Immature natural killer cell (primary cell): ENCODE results near the gene DAB2IP. TPM values are rescaled to one million over a fixed set of nuclear protein-coding genes. Genes with fewer than 3 reads are reported as not detected.

ENCODE experiments used
- DNase-seq, 3 donors: peaks; one replicate each; pipeline ENCODE4 v3.0.0; 2022; ENCODE audit warnings: mixed read lengths in 1 of 3
- H3K27ac Mint-ChIP-seq, 6 donors: one replicate each; pipeline ENCODE4 v1.8.0; 2020; ENCODE audit warnings: mixed read lengths in 6 of 6, mild to moderate bottlenecking in 5 of 6, inconsistent platforms in 4 of 6, moderate library complexity in 3 of 6
- H3K27me3 Mint-ChIP-seq, 3 donors: one replicate each; pipeline ENCODE4 v1.8.0; 2020 to 2021; ENCODE audit warnings: low read depth in 3 of 3, mild to moderate bottlenecking in 3 of 3, mixed read lengths in 3 of 3, moderate library complexity in 3 of 3, inconsistent platforms in 1 of 3
- H3K36me3 Mint-ChIP-seq, 3 donors: one replicate each; pipeline ENCODE4 v1.8.0; 2020; ENCODE audit warnings: mixed read lengths in 3 of 3, inconsistent platforms in 2 of 3, mild to moderate bottlenecking in 2 of 3
- H3K4me1 Mint-ChIP-seq, 2 donors: one replicate each; pipeline ENCODE4 v1.8.0; 2020; ENCODE audit warnings: inconsistent platforms in 2 of 2, mild to moderate bottlenecking in 2 of 2, mixed read lengths in 2 of 2, moderate library complexity in 1 of 2
- H3K4me3 Mint-ChIP-seq, 5 donors: one replicate each; pipeline ENCODE4 v1.8.0; 2020; ENCODE audit warnings: mild to moderate bottlenecking in 5 of 5, mixed read lengths in 5 of 5, inconsistent platforms in 3 of 5, moderate library complexity in 3 of 5
- H3K9me3 Mint-ChIP-seq, 6 donors: one replicate each; pipeline ENCODE4 v1.8.0; 2020; ENCODE audit warnings: mild to moderate bottlenecking in 6 of 6, mixed read lengths in 6 of 6, inconsistent platforms in 4 of 6, moderate library complexity in 3 of 6
- polyA plus RNA-seq, 3 donors: library from polyadenylated mRNA; unstranded; fragments of 300-500 nt; fragmentation: Illumina TruSeq; gene quantifications; one replicate each; pipeline ENCODE4 v1.2.3, GENCODE V29; 2021

DAB2IP gene
- polyA plus RNA-seq, 3 donors from 2014 or later, result 0.06 to 1.1 TPM; not detected in 1

DNA sequence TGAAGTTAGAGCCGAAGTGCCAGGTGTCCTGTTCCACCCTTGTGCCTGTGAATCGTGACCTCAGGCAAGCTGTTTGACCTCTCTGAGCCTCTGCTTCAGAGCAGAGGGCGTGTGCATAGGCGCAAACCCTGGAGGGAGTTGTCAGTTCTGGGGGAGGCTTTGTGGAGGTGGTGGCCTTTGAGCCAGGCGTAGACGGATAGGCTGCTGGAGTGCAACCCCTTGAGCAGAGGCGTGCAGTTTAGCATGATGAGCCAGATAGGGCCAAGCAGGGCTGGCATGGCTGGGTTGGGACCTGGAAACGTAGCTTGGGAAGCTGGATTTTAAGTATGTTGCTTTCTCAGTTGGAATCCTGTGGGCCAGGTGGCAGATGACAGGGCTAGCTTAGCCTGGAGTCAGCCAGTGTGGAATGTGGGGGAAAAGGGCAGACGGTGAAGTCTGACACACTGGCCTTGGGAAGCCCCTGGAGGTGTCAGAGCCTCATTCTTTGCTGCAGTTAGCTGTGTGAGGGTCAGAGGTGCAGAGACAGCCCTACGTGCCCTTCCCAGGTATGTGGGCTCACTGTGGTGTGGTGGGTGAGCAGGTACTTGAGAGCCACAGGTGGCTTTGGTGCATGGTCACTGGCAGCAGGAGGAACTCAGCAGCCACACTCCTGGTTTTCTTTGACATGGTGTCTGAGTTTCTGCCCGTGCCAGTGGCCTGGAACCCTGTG is 93.4 kb downstream of the DAB2IP start:
- Mint-ChIP-seq H3K4me1 (peaks cover 10 to 18% of the 10 kb centered on the region in 2 donors), H3K27ac (no peak overlapping the region), H3K27me3 (peaks cover 0 to 6% (median 0%) of the 10 kb centered on the region in 3 donors), H3K4me3 (no peak overlapping the region), H3K36me3 (peaks cover 0 to 3% (median 0%) of the 10 kb centered on the region in 3 donors), H3K9me3 (no peaks in the 10 kb centered on the region)
- DNase-seq, result no peak

DNA sequence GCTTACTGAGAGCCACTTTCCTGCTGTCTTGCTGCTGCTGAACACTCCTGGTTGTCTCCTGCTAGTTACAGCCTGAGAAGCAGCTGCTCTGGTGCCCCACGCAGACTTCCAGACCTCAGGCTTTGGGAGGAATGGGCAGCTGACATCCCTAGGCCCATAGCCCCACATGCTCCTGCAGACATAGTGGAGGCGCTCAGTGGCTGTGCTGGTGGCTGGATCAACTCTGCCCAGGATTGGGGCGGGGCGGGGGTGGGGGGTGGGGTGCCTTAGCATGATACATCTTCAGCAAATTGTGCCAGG is 93.9 kb downstream of the DAB2IP start:
- Mint-ChIP-seq H3K9me3 (no peaks in the 10 kb centered on the region), H3K27me3 (peaks cover 0 to 6% (median 0%) of the 10 kb centered on the region in 3 donors), H3K4me3 (no peak overlapping the region), H3K27ac (no peak overlapping the region), H3K36me3 (peaks cover 0 to 3% (median 0%) of the 10 kb centered on the region in 3 donors), H3K4me1 (peaks cover 10 to 18% of the 10 kb centered on the region in 2 donors)
- no peak for DNase-seq

DNA sequence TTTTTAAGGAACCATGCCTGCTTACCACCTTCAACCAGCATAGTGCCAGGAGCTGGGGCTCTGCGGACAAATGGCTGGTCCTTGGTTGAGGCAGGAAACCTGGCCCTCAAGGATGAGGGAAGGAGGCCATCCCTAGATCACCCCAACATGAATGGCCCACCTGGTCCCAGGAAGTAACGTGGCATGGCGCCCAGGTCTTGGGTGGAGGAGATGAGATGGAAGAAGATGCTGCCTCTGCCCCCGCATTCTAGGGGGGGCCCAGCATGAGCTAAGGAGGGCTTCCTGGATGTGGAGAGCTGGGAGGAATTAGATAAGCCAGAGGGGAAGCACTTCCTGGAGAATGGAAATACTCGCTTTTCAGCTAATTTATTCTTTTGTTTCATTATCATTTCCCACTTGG is 95.0 kb downstream of the DAB2IP start:
- H3K4me1 Mint-ChIP-seq, result peaks cover 10 to 18% of the 10 kb centered on the region in 2 donors
- H3K9me3 Mint-ChIP-seq, result no peaks in the 10 kb centered on the region
- peaks cover 0 to 6% (median 0%) of the 10 kb centered on the region in 3 donors for H3K27me3 Mint-ChIP-seq
- H3K4me3 Mint-ChIP-seq, result peak overlapping the region in 1 of 5 donors; percentile 48
- no peak for DNase-seq
- peaks cover 0 to 3% (median 0%) of the 10 kb centered on the region in 3 donors for H3K36me3 Mint-ChIP-seq
- no peak overlapping the region for H3K27ac Mint-ChIP-seq

DNA sequence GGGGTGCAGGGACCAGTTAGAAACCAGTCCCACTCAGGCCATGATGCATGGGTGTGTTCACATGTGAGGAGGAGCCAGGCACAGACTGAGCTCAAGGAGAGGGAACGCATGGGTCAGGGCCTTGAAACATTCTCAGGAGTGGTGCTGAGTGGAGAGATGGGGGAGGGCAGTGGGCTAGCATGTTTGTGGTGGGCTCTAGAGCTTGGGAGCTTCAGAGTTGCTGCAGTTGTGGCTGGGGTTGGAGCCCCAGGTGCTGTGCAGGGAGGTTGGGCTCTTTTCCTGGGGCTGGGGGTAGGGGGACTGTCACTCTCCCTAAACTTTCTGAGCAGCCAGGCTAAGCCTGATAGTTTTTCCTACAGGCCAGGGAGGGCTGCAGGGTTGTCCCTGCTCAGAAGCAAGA is 95.4 kb downstream of the DAB2IP start:
- H3K9me3 Mint-ChIP-seq, result no peaks in the 10 kb centered on the region
- H3K4me3 Mint-ChIP-seq, result no peak overlapping the region
- DNase-seq, result no peak
- peak overlapping the region in 1 of 6 donors; percentile 15 for H3K27ac Mint-ChIP-seq
- peaks cover 0 to 3% (median 0%) of the 10 kb centered on the region in 3 donors for H3K36me3 Mint-ChIP-seq
- H3K27me3 Mint-ChIP-seq, result peaks cover 0 to 6% (median 0%) of the 10 kb centered on the region in 3 donors
- H3K4me1 Mint-ChIP-seq, result peaks cover 10 to 18% of the 10 kb centered on the region in 2 donors

DNA sequence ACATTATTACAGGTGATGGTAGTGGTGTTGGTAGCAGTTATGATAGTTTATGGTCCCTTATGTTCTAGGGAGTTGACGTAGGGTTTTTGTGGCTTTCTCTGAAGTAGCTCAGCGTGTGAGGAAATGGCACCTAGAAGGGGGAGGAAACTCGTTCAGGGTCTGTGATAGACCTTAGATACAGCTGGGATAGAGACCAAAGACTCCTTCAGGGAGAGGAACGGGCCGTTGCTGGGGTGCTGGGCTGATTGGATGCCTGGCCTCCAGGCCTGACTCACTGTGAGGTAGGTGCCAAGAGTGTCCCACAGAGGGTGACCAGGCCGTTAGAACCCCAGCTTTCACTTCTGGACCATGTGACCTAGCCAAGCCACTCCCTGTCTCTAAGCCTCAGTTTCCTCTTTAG is 96.6 kb downstream of the DAB2IP start:
- Mint-ChIP-seq H3K4me3 (peak overlapping the region; percentile 4 to 75 (median 43)), H3K27ac (peak overlapping the region in 5 of 6 donors; percentile 23 to 78 (median 41))
- peak; percentile 28 to 52 (median 47) for DNase-seq

DNA sequence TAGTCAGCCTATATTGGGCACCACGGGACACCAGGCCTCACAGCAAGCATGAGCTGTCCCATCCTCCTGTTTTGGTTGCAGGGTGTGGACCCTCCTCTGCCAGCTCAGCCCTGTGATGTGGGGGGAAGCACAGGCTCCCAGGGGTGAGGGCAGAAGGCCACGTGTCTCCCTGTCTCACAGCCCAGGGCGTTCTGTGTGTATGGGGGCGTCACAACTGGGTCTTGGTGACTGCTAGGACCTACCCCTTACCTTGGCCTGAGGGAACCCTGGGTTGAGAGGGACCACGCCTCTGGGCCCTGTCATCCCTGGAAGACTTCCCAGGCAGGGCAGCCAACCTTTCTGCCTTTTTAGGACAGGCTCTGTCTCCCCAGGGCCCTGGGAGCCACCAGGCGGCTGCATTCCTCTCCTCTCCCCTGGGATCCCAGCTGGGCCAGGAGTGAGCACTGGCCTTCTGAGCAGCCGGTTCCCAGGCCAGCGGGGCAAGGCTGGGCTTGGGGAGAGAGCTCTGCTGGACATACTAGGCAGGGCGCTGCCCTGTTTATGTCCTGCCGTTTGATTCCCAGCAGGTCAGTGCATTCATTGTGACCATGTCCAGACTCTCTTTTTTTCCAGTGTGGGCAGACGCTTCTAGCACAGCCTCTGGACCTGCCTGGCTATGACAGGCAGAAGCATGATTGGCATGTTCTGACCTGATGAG is 97.4 kb downstream of the DAB2IP start:
- H3K4me1 Mint-ChIP-seq, result peaks cover 10 to 18% of the 10 kb centered on the region in 2 donors
- no peak for DNase-seq
- H3K27ac Mint-ChIP-seq, result peak overlapping the region in 4 of 6 donors; percentile 7 to 78 (median 42)
- H3K9me3 Mint-ChIP-seq, result no peaks in the 10 kb centered on the region
- no peak overlapping the region for H3K4me3 Mint-ChIP-seq
- H3K36me3 Mint-ChIP-seq, result peaks cover 0 to 3% (median 0%) of the 10 kb centered on the region in 3 donors
- peaks cover 0 to 2% (median 0%) of the 10 kb centered on the region in 3 donors for H3K27me3 Mint-ChIP-seq

More for the DNA sequence above, 96.6 kb downstream of the DAB2IP start:
- peaks cover 0 to 3% (median 0%) of the 10 kb centered on the region in 3 donors for H3K36me3 Mint-ChIP-seq
- H3K9me3 Mint-ChIP-seq, result no peaks in the 10 kb centered on the region
- H3K4me1 Mint-ChIP-seq, result peaks cover 10 to 18% of the 10 kb centered on the region in 2 donors
- H3K27me3 Mint-ChIP-seq, result peaks cover 0 to 2% (median 0%) of the 10 kb centered on the region in 3 donors

DNA sequence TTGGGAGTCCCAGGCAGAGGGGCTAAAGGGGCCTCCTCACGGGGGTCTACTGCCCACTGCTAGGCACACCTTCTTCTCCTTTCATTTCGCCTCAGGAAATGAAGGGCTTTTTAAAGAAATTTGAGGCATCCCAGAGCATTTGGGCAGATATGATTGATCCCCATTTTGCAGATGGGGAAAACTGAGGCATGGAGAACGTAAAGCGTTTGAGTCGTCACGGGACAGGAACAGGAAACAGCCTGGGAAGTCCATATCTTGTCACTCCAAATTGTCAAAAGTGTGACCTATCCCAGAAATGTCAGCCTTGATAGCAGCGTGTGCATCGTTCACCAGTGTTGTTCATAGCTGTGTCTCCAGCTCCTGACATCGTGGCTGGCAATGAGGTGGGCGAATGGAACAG is 98.2 kb downstream of the DAB2IP start:
- Mint-ChIP-seq H3K9me3 (no peaks in the 10 kb centered on the region), H3K4me3 (no peak overlapping the region), H3K4me1 (peaks cover 10 to 18% of the 10 kb centered on the region in 2 donors), H3K27me3 (peaks cover 0 to 2% (median 0%) of the 10 kb centered on the region in 3 donors), H3K36me3 (peaks cover 0 to 3% (median 0%) of the 10 kb centered on the region in 3 donors), H3K27ac (no peak overlapping the region)
- DNase-seq, result no peak

DNA sequence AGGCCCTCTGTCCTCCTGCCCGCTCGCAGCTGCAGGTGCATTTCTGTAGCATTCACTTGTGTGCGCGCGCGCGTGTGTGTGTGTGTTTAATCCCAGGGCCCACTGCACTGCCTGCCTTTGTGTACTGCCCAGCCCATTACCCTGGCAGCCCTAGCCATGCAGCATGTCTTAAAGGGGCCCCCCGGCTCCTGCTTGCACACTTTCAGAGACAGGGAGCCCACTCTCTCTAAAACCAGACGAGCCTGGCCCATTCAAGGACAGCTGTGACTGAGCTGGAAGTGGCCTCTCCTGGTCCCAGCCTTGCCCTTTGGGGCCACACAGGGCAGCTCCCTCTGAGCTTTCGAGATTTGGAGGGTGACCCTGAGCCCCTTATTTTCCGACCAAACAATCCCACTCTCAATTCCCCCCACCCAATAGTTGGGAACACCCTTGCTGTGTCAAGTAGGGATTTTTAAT is 98.9 kb downstream of the DAB2IP start:
- H3K27me3 Mint-ChIP-seq, result peaks cover 0 to 2% (median 0%) of the 10 kb centered on the region in 3 donors
- H3K4me3 Mint-ChIP-seq, result no peak overlapping the region
- no peak for DNase-seq
- no peak overlapping the region for H3K27ac Mint-ChIP-seq
- H3K9me3 Mint-ChIP-seq, result no peaks in the 10 kb centered on the region
- H3K36me3 Mint-ChIP-seq, result peaks cover 0 to 3% (median 0%) of the 10 kb centered on the region in 3 donors
- peaks cover 10 to 18% of the 10 kb centered on the region in 2 donors for H3K4me1 Mint-ChIP-seq

DNA sequence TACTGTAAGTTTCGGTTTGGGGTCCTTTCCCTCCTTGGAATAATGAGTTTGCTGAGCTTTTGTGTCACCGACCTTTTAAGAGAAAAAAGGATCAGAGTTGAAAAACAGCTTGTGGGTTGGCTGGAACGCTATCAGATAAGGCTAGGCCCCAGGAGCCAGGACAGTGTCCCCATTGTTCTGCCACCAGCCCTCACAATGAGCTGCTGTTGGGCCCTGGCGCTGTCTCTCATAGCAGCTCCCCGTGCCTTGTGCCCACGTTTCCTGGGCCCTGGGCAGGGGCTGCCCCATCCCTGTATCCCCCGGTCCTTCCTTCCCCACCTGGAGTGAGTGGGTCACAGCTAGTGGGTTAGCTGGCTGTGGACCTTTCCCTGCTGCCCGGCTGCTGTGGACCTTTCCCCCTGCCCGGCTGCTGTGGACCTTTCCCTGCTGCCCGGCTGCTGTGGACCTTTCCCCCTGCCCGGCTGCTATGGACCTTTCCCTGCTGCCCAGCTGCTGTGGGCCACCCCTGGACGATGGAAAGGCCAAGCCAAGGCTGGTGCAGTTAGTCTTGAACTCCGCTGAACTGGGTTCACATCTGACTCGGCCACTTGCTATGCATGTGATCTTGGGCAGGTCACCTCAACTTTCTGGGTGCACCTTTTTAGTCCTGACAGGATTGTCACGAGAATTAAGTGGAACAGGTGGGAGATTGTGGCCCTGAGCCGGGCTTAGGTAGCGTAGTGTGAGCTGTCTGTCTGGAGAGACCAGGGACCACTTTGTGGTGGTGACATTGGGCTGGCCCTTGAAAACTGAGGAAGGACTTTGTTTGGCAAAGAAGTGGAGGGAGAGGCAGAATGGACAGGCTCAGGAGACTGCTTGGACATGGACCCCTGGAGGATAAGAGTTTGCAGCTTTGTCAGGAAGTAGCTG is 99.5 kb downstream of the DAB2IP start:
- H3K27me3 Mint-ChIP-seq, result no peaks in the 10 kb centered on the region
- peaks cover 0 to 3% (median 0%) of the 10 kb centered on the region in 3 donors for H3K36me3 Mint-ChIP-seq
- no peak overlapping the region for H3K4me3 Mint-ChIP-seq
- peaks cover 10 to 18% of the 10 kb centered on the region in 2 donors for H3K4me1 Mint-ChIP-seq
- no peaks in the 10 kb centered on the region for H3K9me3 Mint-ChIP-seq
- peak overlapping the region in 1 of 6 donors; percentile 62 for H3K27ac Mint-ChIP-seq
- DNase-seq, result no peak

GRCh38 chr9:121751686-121752445 is 100.4 kb downstream of the DAB2IP start:
- Mint-ChIP-seq H3K27ac (peak overlapping the region in 1 of 6 donors; percentile 62), H3K27me3 (no peaks in the 10 kb centered on the region), H3K4me3 (no peak overlapping the region), H3K9me3 (no peaks in the 10 kb centered on the region), H3K4me1 (peaks cover 10 to 13% of the 10 kb centered on the region in 2 donors), H3K36me3 (peaks cover 0 to 3% (median 0%) of the 10 kb centered on the region in 3 donors)
- no peak for DNase-seq

DNA sequence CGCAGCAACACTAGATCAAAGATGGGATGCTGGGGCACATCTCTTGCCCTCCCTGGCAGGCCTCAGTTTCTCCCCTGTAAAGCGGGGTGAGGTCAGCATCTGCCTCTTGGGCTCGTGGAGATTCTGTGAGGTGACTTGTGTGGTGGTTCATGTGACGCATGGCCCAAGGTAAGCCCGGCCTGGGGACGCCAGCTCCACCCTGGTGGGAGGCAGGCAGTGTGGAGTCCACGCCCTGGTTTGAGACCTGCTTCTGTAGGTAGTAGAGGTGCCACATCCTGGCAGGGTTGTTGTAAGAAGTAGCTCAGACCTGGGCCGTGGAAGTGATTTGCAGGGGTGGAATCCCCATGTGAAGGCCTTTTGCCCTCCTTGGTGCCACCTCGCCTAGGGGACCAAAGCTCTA is 101.5 kb downstream of the DAB2IP start:
- no peak overlapping the region for H3K27ac Mint-ChIP-seq
- H3K36me3 Mint-ChIP-seq, result peaks cover 0 to 2% (median 0%) of the 10 kb centered on the region in 3 donors
- H3K4me3 Mint-ChIP-seq, result no peak overlapping the region
- peaks cover 6 to 8% of the 10 kb centered on the region in 2 donors for H3K4me1 Mint-ChIP-seq
- no peaks in the 10 kb centered on the region for H3K9me3 Mint-ChIP-seq
- no peak for DNase-seq
- H3K27me3 Mint-ChIP-seq, result no peaks in the 10 kb centered on the region

- Mint-ChIP-seq H3K27ac (no peak overlapping the region), H3K36me3 (no peaks in the 10 kb centered on the region), H3K4me3 (no peak overlapping the region), H3K4me1 (no peaks in the 10 kb centered on the region), H3K9me3 (no peaks in the 10 kb centered on the region), H3K27me3 (no peaks in the 10 kb centered on the region)
- no peak for DNase-seq
These were observed 102.6 kb downstream of the DAB2IP start for GRCh38 chr9:121753802-121754654.
